K562 (cell line): ENCODE results near the gene PRTN3. TPM values are rescaled to one million over a fixed set of nuclear protein-coding genes. Genes with fewer than 3 reads are reported as not detected.

Source experiments
- ATAC-seq: fragments of 200-7000 bp; cut with Tn5 transposase; 3 replicates; pipeline ENCODE4 v1.9.1; 2020; ENCODE audit warnings: moderate library complexity
- BruUV-seq: library from RNA; stranded (reverse); fragments of 400-500 nt; replicated peaks from 2 replicates; lab custom pipeline; 2021; lab: Mats Ljungman, UMichigan
- CTCF ChIA-PET: fragments of 300-600 bp; formaldehyde crosslinking; extraction: SDS; loops from one replicate; lab custom pipeline; 2021; ENCODE audit warnings: low intra/inter-chr PET ratio; lab: Yijun Ruan, JAX
- POLR2A ChIA-PET: fragments of 300-600, 350-650 bp; sonication (Branson Sonifier 250); formaldehyde crosslinking; extraction: SDS; loops from one replicate; lab custom pipeline; 2021; ENCODE audit warnings: antibody characterized with exemption, inconsistent platforms; lab: Yijun Ruan, JAX
- DNase-seq, 4 experiments: peaks; one replicate each; pipeline versions ENCODE4 v3.0.0 to v3.0.0-alpha.2; 2011 to 2018; ENCODE audit warnings: low spot score in 3 of 4, mixed read lengths in 3 of 4; ENCODE audit errors: extremely low read depth in 1 of 4
- FAIRE-seq: peaks from 2 replicates; lab custom pipeline; 2011; peaks lifted over from hg19 to GRCh38; lab: Jason Lieb, UNC
- H2AFZ ChIP-seq: 2 replicates; pipeline ENCODE4 v1.6.0; 2011; ENCODE audit warnings: low read depth, low read length, control low read depth, inconsistent platforms
- H3K27ac ChIP-seq: fragments of 200-600 bp; 3 replicates; pipeline ENCODE4 v1.8.0; 2011; ENCODE audit warnings: low read depth, mild to moderate bottlenecking, control low read depth, inconsistent platforms, low read length, moderate library complexity, mixed read lengths; ENCODE audit errors: extremely low read depth
- H3K27me3 ChIP-seq, 2 experiments: fragments of 300-600 bp in 1 of 2; 2 replicates in 1 of 2; 3 replicates in 1 of 2; pipeline versions ENCODE4 v1.6.0 to v1.8.0; 2011; ENCODE audit warnings: inconsistent platforms in 2 of 2, low read length in 2 of 2, mild to moderate bottlenecking in 1 of 2, mixed read lengths in 1 of 2, moderate library complexity in 1 of 2; ENCODE audit not compliant: control insufficient read depth in 2 of 2, insufficient read depth in 2 of 2
- H3K36me3 ChIP-seq: fragments of 300-600 bp; 3 replicates; pipeline ENCODE4 v1.8.0; 2011; ENCODE audit warnings: mild to moderate bottlenecking, low read length, inconsistent platforms; ENCODE audit not compliant: control insufficient read depth, insufficient read depth
- H3K4me1 ChIP-seq, 2 experiments: fragments of 200-600 bp in 1 of 2; replicated peaks in 1 of 2; 2 replicates in 1 of 2; 3 replicates in 1 of 2; pipeline versions ENCODE4 v1.5.1 to v1.8.0; 2011; ENCODE audit warnings: inconsistent platforms in 2 of 2, low read length in 2 of 2, mild to moderate bottlenecking in 1 of 2, mixed read lengths in 1 of 2, moderate library complexity in 1 of 2; ENCODE audit not compliant: control insufficient read depth in 2 of 2, insufficient read depth in 2 of 2
- H3K4me2 ChIP-seq: 2 replicates; pipeline ENCODE4 v1.6.1; 2011; ENCODE audit warnings: low read length, control low read depth, inconsistent platforms, mixed read lengths; ENCODE audit not compliant: insufficient read depth
- H3K4me3 ChIP-seq: fragments of 200-600 bp; sonication (generic), shearing (Covaris generic); 2 replicates; pipeline ENCODE4 v1.5.1; 2016; ENCODE audit warnings: control low read depth, inconsistent platforms
- H3K79me2 ChIP-seq: fragments of 200-600 bp; 3 replicates; pipeline ENCODE4 v1.8.0; 2011; ENCODE audit warnings: low read length, inconsistent platforms; ENCODE audit not compliant: control insufficient read depth, insufficient read depth
- H3K9ac ChIP-seq, 2 experiments: 2 replicates each; pipeline versions ENCODE4 v1.6.0 to v1.6.1; 2011; ENCODE audit warnings: low read depth in 2 of 2, low read length in 2 of 2, control low read depth in 1 of 2, inconsistent platforms in 1 of 2, mild to moderate bottlenecking in 1 of 2, mixed read lengths in 1 of 2; ENCODE audit not compliant: insufficient read depth in 1 of 2
- H3K9me1 ChIP-seq: one replicate; pipeline ENCODE4 v1.6.0; 2011; ENCODE audit warnings: inconsistent platforms, mild to moderate bottlenecking, low read length, moderate library complexity; ENCODE audit not compliant: control insufficient read depth, insufficient read depth
- H3K9me3 ChIP-seq: replicated peaks from 2 replicates; pipeline ENCODE4 v1.5.1; 2011; ENCODE audit warnings: low read depth, low read length, inconsistent platforms; ENCODE audit not compliant: control insufficient read depth, insufficient read depth
- H4K20me1 ChIP-seq: replicated peaks from 2 replicates; pipeline ENCODE4 v1.6.1; 2011; ENCODE audit warnings: low read length, inconsistent platforms, mixed read lengths; ENCODE audit not compliant: control insufficient read depth, insufficient read depth
- MAZ ChIP-seq, 2 experiments: fragments of 450-650 bp in 1 of 2; sonication (generic) in 1 of 2; formaldehyde crosslinking; IDR thresholded peaks in 1 of 2; conservative IDR thresholded peaks in 1 of 2; 2 replicates each; pipeline versions ENCODE4 v1.4.0 to v1.5.0; 2020; ENCODE audit warnings: mild to moderate bottlenecking in 1 of 2, missing genetic modification reagents in 1 of 2
- PHB ChIP-seq: fragments of 250-450 bp; sonication (Bioruptor Pico); IDR thresholded peaks from 2 replicates; pipeline ENCODE4 v1.5.0; 2021
- POLR2A ChIP-seq: fragments of 450-650 bp; conservative IDR thresholded peaks from 2 replicates; pipeline ENCODE4 v1.6.1; 2016
- POLR2AphosphoS5 ChIP-seq: IDR thresholded peaks from 2 replicates; pipeline ENCODE4 v1.6.1; 2011; ENCODE audit warnings: mild to moderate bottlenecking, low read depth, low read length, moderate library complexity; ENCODE audit not compliant: control insufficient read depth, insufficient read depth
- RAD21 ChIP-seq, 2 experiments: fragments of 250-450 bp in 1 of 2; fragments of 450-650 bp in 1 of 2; sonication (Bioruptor Pico) in 1 of 2; formaldehyde crosslinking in 1 of 2; IDR thresholded peaks in 1 of 2; conservative IDR thresholded peaks in 1 of 2; 2 replicates each; pipeline versions ENCODE4 v1.4.0 to v1.8.0; 2020 to 2022; ENCODE audit warnings: mild to moderate bottlenecking in 2 of 2, moderate library complexity in 1 of 2
- RBFOX2 ChIP-seq: fragments of 200-400 bp; formaldehyde crosslinking; IDR thresholded peaks from 2 replicates; pipeline ENCODE4 v1.6.1; 2017; ENCODE audit warnings: low read depth, mild to moderate bottlenecking, low read length, moderate library complexity
- RBM14 ChIP-seq: fragments of 200-400 bp; formaldehyde crosslinking; IDR thresholded peaks from 2 replicates; pipeline ENCODE4 v1.6.1; 2018; ENCODE audit warnings: low read depth, mild to moderate bottlenecking, low read length, moderate library complexity, borderline replicate concordance; ENCODE audit not compliant: insufficient read depth
- SMAD2 ChIP-seq: fragments of 150-350 bp; IDR thresholded peaks from 2 replicates; pipeline ENCODE4 v1.6.1; 2014; ENCODE audit warnings: low read depth, mild to moderate bottlenecking, low read length
- SRSF1 ChIP-seq: fragments of 200-400 bp; formaldehyde crosslinking; IDR thresholded peaks from 2 replicates; pipeline ENCODE4 v1.6.1; 2017; ENCODE audit warnings: mild to moderate bottlenecking, low read depth, low read length, moderate library complexity
- TARDBP ChIP-seq: fragments of 450-650 bp; IDR thresholded peaks from 2 replicates; pipeline ENCODE4 v1.6.1; 2016
- XRCC4 ChIP-seq: IDR thresholded peaks from one replicate; pipeline ENCODE4 v1.6.1; 2011; ENCODE audit not compliant: insufficient read depth, insufficient read length; ENCODE audit errors: extremely low read depth
- ZBTB11 ChIP-seq, 3 experiments: fragments of 200-800 bp in 1 of 3; fragments of 250-450 bp in 1 of 3; fragments of 450-650 bp in 1 of 3; sonication (Bioruptor Pico) in 1 of 3; sonication (Bioruptor generic) in 1 of 3; formaldehyde crosslinking in 1 of 3; IDR thresholded peaks; 2 replicates each; pipeline versions ENCODE4 v1.6.1 to v1.8.0; 2016 to 2022; ENCODE audit warnings: mild to moderate bottlenecking in 2 of 3, missing genetic modification characterization in 2 of 3, missing compliant biosample characterization in 1 of 3, moderate library complexity in 1 of 3
- ZNF134 ChIP-seq: fragments of 250-450 bp; sonication (Bioruptor Pico); conservative IDR thresholded peaks from 2 replicates; pipeline ENCODE4 v1.4.0; 2020
- ZNF282 ChIP-seq: sonication (generic); formaldehyde crosslinking; IDR thresholded peaks from 2 replicates; pipeline ENCODE4 v1.8.1; 2023; ENCODE audit warnings: missing genetic modification reagents
- WGBS: fragments of 100-300 bp; shearing (Covaris generic); methylation state at CpG from one replicate; pipeline ENCODE4 v1.1.6; 2016; ENCODE audit warnings: low coverage, mixed read lengths; ENCODE audit not compliant: insufficient coverage; ENCODE audit errors: missing lambda C conversion rate; 5-methylcytosine and 5-hydroxymethylcytosine counted together
- in situ Hi-C: fragments of 300-500 bp; cut with MboI; formaldehyde crosslinking; loops from 4 replicates; pipeline ENCODE4 v1.15.0; 2018; ENCODE audit warnings: inconsistent platforms, mixed read lengths
- intact Hi-C: fragments of 100-400 bp; cut with micrococcal nuclease; formaldehyde crosslinking; loops from 2 replicates; pipeline ENCODE4 v1.14.2; 2022
- polyA plus RNA-seq, 8 experiments: library from polyadenylated mRNA; depleted of rRNA in 4 of 8; stranded (reverse) in 5 of 8; unstranded in 3 of 8; fragments of >200 nt; fragmentation: Nextera tagmentation in 2 of 8; fragmentation: Illumina TruSeq in 1 of 8; extraction: Ambion mirVana in 2 of 8; extraction: Trizol in 1 of 8; gene quantifications; 2 replicates each; pipeline versions ENCODE4 v1.2.1 to v1.2.3, GENCODE V29; 2011 to 2014; ENCODE audit warnings: inconsistent platforms in 1 of 8, missing spikeins in 1 of 8
- total RNA-seq, 7 experiments: library from RNA; depleted of rRNA in 6 of 7; stranded (reverse); fragments of >200 nt in 6 of 7; fragmentation: Illumina TruSeq in 2 of 7; extraction: Trizol in 2 of 7; gene quantifications; 2 replicates each; pipeline versions ENCODE4 v1.2.1 to v1.2.3, GENCODE V29; 2011 to 2021; ENCODE audit warnings: low replicate concordance in 1 of 7
- TF ChIP-seq, protein P1 (sequence below): sonication (generic); formaldehyde crosslinking; IDR thresholded peaks from 2 replicates; pipeline ENCODE4 v1.8.1; 2023; ENCODE audit warnings: mild to moderate bottlenecking, missing genetic modification reagents

Gene PRTN3
- total and polyA plus RNA-seq, 9 of the 15 experiments (the other 6 are each of a cell fraction or from before 2014, with no cell fraction given), result 0.14 to 0.86 (median 0.43) TPM; not detected in 3

DNA sequence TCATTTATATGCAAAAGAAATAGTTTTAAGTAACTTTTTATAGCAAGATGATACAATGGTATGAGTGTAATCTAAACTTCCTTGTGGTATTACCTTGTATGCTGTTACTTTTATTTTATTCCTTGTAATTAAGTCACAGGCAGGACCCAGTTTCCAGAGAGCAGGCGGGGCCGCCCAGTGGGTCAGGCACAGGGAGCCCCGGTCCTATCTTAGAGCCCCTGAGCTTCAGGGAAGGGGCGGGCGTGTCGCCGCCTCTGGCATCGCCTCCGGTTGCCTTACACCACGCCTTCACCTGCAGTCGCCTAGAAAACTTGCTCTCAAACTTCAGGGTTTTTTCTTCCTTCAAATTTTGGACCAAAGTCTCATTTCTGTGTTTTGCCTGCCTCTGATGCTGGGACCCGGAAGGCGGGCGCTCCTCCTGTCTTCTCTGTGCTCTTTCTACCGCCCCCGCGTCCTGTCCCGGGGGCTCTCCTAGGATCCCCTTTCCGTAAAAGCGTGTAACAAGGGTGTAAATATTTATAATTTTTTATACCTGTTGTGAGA is 29.2 kb upstream of the PRTN3 start:
- Histone ChIP-seq H4K20me1 (no peaks in the 10 kb centered on the region), H3K9me1 (no peaks in the 10 kb centered on the region), H3K4me2 (no peak overlapping the region), H3K79me2 (peaks cover 25% of the 10 kb centered on the region), H3K4me3 (no peak overlapping the region), H2AFZ (no peak overlapping the region), H3K36me3 (peaks cover 86% of the 10 kb centered on the region), H3K4me1 (peaks cover 0 to 41% of the 10 kb centered on the region in 2 experiments; a peak in 2 of 5 replicates), H3K9me3 (peaks cover 3% of the 10 kb centered on the region), H3K27ac (no peak overlapping the region), H3K27me3 (no peaks in the 10 kb centered on the region), H3K9ac (no peak overlapping the region)
- in situ Hi-C loops (no loop called here), intact Hi-C loops (no loop called here)
- BruUV-seq, result TSS peak; percentile 65
- FAIRE-seq (no peak), DNase-seq (peak in 2 of 4 experiments; percentile 20 to 21), ATAC-seq (0 out of 3 replicates have a peak, but pooled peaks have one; percentile 6)
- TF ChIP-seq, protein P1, sequence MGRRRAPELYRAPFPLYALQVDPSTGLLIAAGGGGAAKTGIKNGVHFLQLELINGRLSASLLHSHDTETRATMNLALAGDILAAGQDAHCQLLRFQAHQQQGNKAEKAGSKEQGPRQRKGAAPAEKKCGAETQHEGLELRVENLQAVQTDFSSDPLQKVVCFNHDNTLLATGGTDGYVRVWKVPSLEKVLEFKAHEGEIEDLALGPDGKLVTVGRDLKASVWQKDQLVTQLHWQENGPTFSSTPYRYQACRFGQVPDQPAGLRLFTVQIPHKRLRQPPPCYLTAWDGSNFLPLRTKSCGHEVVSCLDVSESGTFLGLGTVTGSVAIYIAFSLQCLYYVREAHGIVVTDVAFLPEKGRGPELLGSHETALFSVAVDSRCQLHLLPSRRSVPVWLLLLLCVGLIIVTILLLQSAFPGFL (CRISPR knock-in tag), result no peak
- no peak for TF ChIP-seq ZNF282 (CRISPR knock-in tag)
- no peak for TF ChIP-seq TARDBP
- TF ChIP-seq RBFOX2, result peak; percentile 28
- TF ChIP-seq PHB (CRISPR knock-in tag), result no peak
- no peak for TF ChIP-seq ZBTB11 (CRISPR knock-in tag; IDR thresholded peaks at IDR 0.05)
- no peak for TF ChIP-seq MAZ (CRISPR knock-in tag; conservative IDR thresholded peaks at IDR 0.05 in 1 of 2, IDR thresholded peaks at IDR 0.05 in 1 of 2)
- TF ChIP-seq POLR2A, result peak; percentile 67; the same call in 1 of the 2 replicates
- TF ChIP-seq SRSF1, result no peak
- 0 out of 2 replicates have a peak, but pooled peaks have one; percentile 1 for TF ChIP-seq POLR2AphosphoS5
- TF ChIP-seq RAD21 (CRISPR knock-in tag; conservative IDR thresholded peaks at IDR 0.05 in 1 of 2, IDR thresholded peaks at IDR 0.05 in 1 of 2), result no peak
- no peak for TF ChIP-seq SMAD2
- TF ChIP-seq ZNF134, result no peak
- no peak for TF ChIP-seq XRCC4
- TF ChIP-seq RBM14, result no peak
- ChIA-PET POLR2A (interaction anchor here (1.2 to 3.0 kb wide), 3 partner anchors 8 to 13 kb away, joined by 3 to 20 read pairs (median 8); no protein-coding TSS in a partner anchor), CTCF (no interaction called here)
- WGBS, result 94% methylated on average over 20 of the region's 20 CpGs
